ENCODE data around the gene ZNF70.

The ZNF70 gene

GRCh38 chr22:23781065-23781464 is 30.2 kb upstream of the ZNF70 start:
- TF ChIP-seq CTCF (IDR thresholded peaks at IDR 0.05; ENCODE audit: low read depth, low read length) = no peak
- no peak for DNase-seq
- Histone ChIP-seq H3K4me3 (ENCODE audit: low read depth, low read length) (no peak overlapping the region), H3K36me3 (no peaks in the 10 kb centered on the region), H3K9me3 (no peaks in the 10 kb centered on the region), H3K4me1 (peaks cover 4% of the 10 kb centered on the region; the same call in 1 of the 2 replicates), H3K27me3 (no peaks in the 10 kb centered on the region)

GRCh38 chr22:23780146-23780748 is 29.3 kb upstream of the ZNF70 start:
- DNase-seq = no peak
- Histone ChIP-seq H3K4me1 (peaks cover 4% of the 10 kb centered on the region; the same call in 1 of the 2 replicates), H3K9me3 (no peaks in the 10 kb centered on the region), H3K4me3 (ENCODE audit: low read depth, low read length) (no peak overlapping the region), H3K36me3 (no peaks in the 10 kb centered on the region), H3K27me3 (no peaks in the 10 kb centered on the region)
- no peak for TF ChIP-seq CTCF (IDR thresholded peaks at IDR 0.05; ENCODE audit: low read depth, low read length)

- H3K36me3 ChIP-seq = no peaks in the 10 kb centered on the region
- peaks cover 4% of the 10 kb centered on the region; the same call in 1 of the 2 replicates for H3K4me1 ChIP-seq
- no peaks in the 10 kb centered on the region for H3K9me3 ChIP-seq
- no peak for TF ChIP-seq CTCF (IDR thresholded peaks at IDR 0.05; ENCODE audit: low read depth, low read length)
- no peak for DNase-seq
- no peaks in the 10 kb centered on the region for H3K27me3 ChIP-seq
- no peak overlapping the region for H3K4me3 ChIP-seq (ENCODE audit: low read depth, low read length)
Observed at GRCh38 chr22:23779731-23780130, 28.8 kb upstream of the ZNF70 start.

GRCh38 chr22:23779083-23779482 is 28.2 kb upstream of the ZNF70 start:
- DNase-seq = no peak
- Histone ChIP-seq H3K4me3 (ENCODE audit: low read depth, low read length) (no peak overlapping the region), H3K9me3 (no peaks in the 10 kb centered on the region), H3K36me3 (no peaks in the 10 kb centered on the region), H3K27me3 (no peaks in the 10 kb centered on the region), H3K4me1 (peaks cover 4% of the 10 kb centered on the region; the same call in 1 of the 2 replicates)
- TF ChIP-seq CTCF (IDR thresholded peaks at IDR 0.05; ENCODE audit: low read depth, low read length) = no peak

- DNase-seq = no peak
- TF ChIP-seq CTCF (IDR thresholded peaks at IDR 0.05; ENCODE audit: low read depth, low read length) = no peak
- no peaks in the 10 kb centered on the region for H3K9me3 ChIP-seq
- H3K36me3 ChIP-seq = no peaks in the 10 kb centered on the region
- H3K4me1 ChIP-seq = peaks cover 4% of the 10 kb centered on the region; the same call in 1 of the 2 replicates
- H3K27me3 ChIP-seq = no peaks in the 10 kb centered on the region
- no peak overlapping the region for H3K4me3 ChIP-seq (ENCODE audit: low read depth, low read length)
Observed at GRCh38 chr22:23778577-23778900, 27.6 kb upstream of the ZNF70 start.

GRCh38 chr22:23777776-23778576 is 27.1 kb upstream of the ZNF70 start:
- Histone ChIP-seq H3K9me3 (no peaks in the 10 kb centered on the region), H3K4me3 (ENCODE audit: low read depth, low read length) (no peak overlapping the region), H3K27me3 (no peaks in the 10 kb centered on the region), H3K4me1 (peaks cover 4% of the 10 kb centered on the region; the same call in 1 of the 2 replicates), H3K36me3 (no peaks in the 10 kb centered on the region)
- no peak for TF ChIP-seq CTCF (IDR thresholded peaks at IDR 0.05; ENCODE audit: low read depth, low read length)
- DNase-seq = peak; percentile 42
